NOMO-1 treated with DMSO at 0.1 percent for 48 hours (cell line): Measurements from ENCODE around the gene DCHS1.
"Not testable (repeated sequence)": the region's sequence is repeated elsewhere in the genome, so short reads cannot be mapped to it uniquely, and the experiment has no call there.

Source experiments
- DNase-seq: peaks from one replicate; lab custom pipeline; 2025; ENCODE audit not compliant: unreplicated experiment; lab: John Stamatoyannopoulos, UW

Gene DCHS1

GRCh38 chr11:6655790-6656583, at the start of gene DCHS1:
Gene DCHS1 (minus strand): TSS chr11:6655809. CDS start chr11:6641613, 14,196 bp downstream.
- no peak for DNase-seq

GRCh38 chr11:6703247-6704063, 47.8 kb upstream of the DCHS1 start:
- peak; percentile 89 for DNase-seq

DNA sequence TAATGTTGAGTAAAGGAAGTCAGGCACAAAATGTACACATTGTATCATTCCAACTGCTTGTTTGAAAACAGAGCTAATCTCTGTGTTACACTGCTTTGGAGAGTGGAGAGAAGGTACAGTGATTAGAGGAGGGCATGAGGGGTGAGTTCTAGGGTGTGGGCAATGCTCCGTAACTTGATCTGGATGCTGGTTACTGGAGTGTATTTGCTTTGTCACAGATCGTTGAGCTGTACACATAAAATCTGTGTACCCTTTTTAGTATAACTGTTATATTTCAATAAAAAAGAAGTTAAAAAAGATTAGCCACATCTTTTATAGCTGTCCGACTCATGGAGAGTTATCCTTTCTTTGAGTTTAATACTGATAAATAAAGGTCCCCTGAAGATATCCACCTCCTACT, 46.3 kb upstream of the DCHS1 start:
- DNase-seq = not testable (repeated sequence)

- no peak for DNase-seq
Measured at GRCh38 chr11:6695377-6695776, 39.8 kb upstream of the DCHS1 start.

DNA sequence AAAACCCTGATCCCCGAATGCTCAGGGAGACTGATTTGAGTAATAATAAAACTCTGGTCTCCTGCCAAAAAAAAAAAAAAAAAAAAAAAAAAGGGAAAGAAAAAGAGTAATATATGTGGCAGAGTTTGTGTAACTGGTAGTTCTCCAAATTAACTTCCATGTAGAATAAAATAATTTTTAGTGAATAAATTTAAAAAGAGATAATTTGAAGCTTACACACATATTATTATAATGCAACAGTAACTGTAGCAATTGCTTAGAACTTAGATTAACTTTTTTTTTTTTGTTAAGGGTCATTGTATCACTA, 38.6 kb upstream of the DCHS1 start:
- DNase-seq = no peak

DNA sequence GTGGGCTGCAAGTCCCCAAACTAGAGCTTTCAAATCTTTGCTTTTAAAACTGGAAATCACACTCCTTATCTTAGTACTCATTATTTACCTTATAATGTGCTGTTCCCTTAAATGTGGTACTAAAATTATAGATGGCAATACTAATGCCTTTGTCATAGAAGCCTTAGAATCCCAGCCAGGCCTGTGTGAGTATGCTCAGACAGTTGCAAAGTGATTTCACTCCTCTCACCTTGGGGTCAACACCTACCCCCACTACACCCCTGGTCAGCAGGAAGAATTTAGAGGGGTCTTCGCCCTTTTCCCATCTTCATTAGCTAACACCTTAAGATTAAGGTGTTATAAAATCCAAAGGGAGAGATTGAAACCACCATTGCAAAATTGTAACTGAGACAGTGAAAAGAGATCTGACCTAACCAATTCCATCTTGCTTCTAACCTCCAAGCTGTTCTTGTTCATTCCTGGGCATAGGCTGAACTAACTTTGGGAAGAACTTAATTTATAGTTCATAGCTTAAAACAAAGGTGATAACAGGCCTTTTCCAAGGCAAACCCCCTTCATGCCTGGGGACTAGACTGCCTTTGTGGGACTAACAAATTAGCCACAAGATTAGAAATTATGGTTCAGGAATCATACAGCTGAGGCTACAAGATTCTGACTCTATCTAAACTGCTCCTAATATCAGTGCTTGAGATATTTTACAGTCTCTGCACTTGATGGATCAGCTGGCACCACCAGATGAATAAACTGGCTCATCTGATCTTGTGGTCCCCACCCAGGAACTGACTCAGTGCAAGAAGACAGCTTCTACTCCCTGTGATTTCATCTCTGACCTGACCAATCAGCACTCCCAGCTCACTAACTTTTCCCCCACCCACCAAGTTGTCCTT, 38.0 kb upstream of the DCHS1 start:
- DNase-seq = no peak

- DNase-seq = no peak
Measured at GRCh38 chr11:6692128-6692527, 36.5 kb upstream of the DCHS1 start.

- not testable (repeated sequence) for DNase-seq
Measured at GRCh38 chr11:6690431-6691132, 35.0 kb upstream of the DCHS1 start.

DNA sequence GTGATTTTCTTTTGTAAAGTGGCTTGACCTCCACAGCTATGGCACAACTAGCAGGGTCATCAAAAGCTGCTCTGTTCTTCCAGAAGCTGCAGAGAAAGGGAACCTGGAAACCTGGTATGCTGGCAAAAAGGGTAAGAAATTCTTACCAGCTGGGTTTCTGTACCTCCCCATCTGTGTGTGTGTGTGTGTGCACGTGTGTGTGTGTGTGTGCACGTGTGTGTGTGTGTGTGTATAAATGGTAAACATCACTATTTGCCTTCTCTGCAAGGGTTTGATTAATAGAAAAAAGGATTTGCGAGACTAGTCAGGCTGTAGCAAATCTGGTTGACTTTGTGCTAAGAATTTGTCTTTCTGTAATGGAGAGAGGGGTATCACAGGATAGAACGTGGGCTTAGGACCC, 32.3 kb upstream of the DCHS1 start:
- DNase-seq = no peak

GRCh38 chr11:6686006-6686405, 30.4 kb upstream of the DCHS1 start:
- no peak for DNase-seq

DNA sequence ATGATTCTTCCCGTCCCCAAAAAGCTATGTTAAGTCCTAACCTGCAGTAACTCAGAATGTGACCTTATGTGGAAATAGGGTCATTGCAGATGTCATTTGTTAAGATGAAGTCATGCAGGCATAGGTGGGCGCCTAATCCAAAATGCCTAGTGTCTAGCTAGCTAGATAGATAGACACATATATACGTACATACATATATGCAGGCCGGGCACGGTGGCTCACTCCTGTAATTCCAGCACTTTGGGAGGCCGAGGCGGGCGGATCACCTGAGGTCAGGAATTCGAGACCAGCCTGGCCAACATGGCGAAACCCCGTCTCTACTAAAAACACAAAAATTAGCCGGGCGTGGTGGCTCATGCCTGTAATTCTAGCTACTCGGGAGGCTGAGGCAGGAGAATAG, 28.5 kb upstream of the DCHS1 start:
- not testable (repeated sequence) for DNase-seq

DNA sequence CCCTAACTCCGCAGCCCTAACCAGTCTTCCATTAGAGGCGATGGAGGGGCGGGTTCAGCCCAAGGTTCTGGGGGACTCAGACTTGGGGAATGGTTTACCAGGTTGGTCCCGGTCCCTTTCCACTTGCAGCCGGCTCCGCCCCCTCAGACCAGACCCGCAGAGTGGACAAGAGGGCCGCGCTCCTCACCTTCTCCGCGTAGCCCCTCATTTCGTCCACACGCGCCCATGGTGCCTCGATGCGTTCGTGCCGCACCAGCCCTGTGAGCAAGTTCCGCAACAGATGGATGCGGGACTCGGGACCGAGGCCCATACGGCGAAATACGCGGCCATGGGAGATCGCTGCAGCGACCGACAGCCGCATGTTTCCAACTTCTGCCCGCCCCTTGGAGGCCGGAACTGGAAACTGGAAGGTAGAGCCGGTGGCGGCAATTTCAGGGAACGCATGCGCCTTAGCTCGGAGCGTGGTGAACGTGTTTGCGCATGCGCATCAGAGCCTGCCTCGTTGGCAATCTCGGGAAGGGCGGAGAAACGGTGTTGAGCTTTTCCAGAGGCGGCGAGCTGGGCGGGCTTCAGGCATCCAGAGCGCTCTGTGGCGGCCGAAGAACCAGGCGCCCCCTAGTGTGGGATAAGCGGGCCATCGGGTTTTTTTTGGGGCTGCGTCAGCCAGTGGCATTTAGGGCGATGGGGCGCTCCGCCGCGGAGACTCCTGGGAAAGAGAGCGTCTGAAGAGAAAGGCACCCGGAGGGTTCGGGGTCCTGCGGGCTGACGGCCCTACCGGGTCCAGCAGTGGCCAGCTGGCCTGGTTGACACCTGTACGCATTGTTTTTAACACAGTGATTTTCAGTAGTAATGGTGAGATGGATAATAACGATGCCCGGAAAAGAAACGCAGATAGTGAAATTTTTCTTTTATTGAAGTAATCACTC, 27.6 kb upstream of the DCHS1 start, which contains the start of gene MRPL17:
MRPL17 (minus strand) TSS at position 405 of the 926 bp plus-strand sequence; CDS start at position 361, 44 bp downstream.
- DNase-seq = peak; percentile 99

- DNase-seq = peak; percentile 23
Measured at GRCh38 chr11:6682591-6682935, 27.0 kb upstream of the DCHS1 start.

DNA sequence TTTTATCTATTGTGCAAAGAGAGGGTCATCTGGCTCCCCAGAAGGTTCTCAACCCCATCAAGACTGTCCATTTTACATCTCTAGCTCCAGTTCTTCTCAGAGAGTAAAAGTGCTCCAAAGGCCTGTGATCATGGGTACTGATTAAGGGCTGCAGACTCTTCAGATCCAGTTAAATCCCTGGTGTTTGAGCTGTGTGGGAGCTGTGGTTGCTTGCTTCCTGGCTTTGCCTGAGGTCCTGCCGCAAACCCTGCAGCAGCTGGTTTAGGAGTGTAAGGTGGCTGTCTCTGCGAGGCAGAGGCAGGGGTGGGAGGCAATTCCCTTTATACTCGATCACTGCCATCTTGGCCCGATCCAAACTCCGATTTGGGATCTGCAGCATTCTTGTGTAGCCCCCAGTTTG, 26.3 kb upstream of the DCHS1 start:
- DNase-seq = no peak

DNA sequence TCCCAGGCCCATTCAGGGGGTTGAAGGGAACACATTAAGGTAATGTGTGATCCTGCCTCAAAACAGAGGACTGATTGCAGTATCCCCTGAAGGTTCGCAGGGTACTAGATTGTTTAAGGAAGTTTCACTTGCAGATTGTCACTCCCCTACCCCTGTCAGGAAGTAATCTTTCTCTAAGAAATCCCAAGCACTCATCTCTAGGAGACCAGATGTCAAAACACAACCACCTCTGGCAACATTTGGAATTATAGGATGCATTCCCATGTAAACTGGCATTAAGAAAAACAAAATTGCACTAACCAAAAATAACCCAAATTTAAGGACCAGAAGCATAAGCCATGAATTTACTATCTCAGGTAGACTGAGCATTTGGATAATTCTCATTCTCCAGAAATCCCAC, 25.9 kb upstream of the DCHS1 start:
- no peak for DNase-seq

GRCh38 chr11:6677018-6677417, 21.4 kb upstream of the DCHS1 start:
- DNase-seq = no peak

DNA sequence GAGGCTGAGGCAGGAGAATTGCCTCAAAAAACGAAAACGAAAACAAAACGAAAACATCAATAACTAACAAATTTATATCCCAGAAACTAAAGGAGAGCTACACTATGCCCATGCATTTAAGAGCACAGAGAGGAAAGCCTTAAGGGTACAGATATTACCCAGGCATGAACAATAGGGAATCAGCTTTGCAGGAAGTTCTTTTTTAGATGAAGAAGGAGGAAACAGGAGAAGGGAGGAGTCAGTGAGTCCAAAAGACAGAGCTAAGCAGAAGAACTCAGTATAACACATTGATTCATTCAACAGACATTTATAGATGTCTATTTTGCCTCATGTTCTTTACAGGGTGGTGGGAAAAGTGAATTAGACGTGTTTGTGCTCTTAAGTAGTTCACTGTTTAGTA, 19.3 kb upstream of the DCHS1 start:
- no peak for DNase-seq

DNA sequence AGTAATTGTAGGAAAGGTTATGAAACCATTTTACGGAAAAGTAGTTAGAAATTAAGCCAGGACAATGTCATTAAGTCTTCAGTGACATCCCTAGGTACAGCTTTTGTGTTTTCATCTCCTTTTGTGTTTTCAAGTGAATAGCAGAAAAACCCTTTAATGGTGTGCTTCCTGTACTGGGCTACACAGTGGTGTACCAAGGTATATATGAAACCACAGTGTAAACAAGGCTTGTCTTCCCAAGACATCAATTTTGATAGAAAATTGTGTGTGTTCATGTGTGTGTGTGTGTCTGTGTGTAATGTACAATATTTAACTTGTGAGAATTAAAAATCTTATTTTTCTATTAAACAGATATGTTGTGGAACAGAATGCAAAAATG, 18.6 kb upstream of the DCHS1 start:
- DNase-seq = no peak

- DNase-seq = no peak
Measured at GRCh38 chr11:6673523-6674218, 18.1 kb upstream of the DCHS1 start.
